ENCODE results near the gene PLPPR3. TPM values are rescaled to one million over a fixed set of nuclear protein-coding genes. Genes with fewer than 3 reads are reported as not detected.

Gene PLPPR3
- total and polyA plus RNA-seq, 10 of the 15 experiments (the other 5 are each of a cell fraction or from before 2014, with no cell fraction given), result 0.07 TPM; not detected in 9

GRCh38 chr19:803686-804418 is 17.9 kb downstream of the PLPPR3 start (continued):
- TF ChIP-seq, protein P1, sequence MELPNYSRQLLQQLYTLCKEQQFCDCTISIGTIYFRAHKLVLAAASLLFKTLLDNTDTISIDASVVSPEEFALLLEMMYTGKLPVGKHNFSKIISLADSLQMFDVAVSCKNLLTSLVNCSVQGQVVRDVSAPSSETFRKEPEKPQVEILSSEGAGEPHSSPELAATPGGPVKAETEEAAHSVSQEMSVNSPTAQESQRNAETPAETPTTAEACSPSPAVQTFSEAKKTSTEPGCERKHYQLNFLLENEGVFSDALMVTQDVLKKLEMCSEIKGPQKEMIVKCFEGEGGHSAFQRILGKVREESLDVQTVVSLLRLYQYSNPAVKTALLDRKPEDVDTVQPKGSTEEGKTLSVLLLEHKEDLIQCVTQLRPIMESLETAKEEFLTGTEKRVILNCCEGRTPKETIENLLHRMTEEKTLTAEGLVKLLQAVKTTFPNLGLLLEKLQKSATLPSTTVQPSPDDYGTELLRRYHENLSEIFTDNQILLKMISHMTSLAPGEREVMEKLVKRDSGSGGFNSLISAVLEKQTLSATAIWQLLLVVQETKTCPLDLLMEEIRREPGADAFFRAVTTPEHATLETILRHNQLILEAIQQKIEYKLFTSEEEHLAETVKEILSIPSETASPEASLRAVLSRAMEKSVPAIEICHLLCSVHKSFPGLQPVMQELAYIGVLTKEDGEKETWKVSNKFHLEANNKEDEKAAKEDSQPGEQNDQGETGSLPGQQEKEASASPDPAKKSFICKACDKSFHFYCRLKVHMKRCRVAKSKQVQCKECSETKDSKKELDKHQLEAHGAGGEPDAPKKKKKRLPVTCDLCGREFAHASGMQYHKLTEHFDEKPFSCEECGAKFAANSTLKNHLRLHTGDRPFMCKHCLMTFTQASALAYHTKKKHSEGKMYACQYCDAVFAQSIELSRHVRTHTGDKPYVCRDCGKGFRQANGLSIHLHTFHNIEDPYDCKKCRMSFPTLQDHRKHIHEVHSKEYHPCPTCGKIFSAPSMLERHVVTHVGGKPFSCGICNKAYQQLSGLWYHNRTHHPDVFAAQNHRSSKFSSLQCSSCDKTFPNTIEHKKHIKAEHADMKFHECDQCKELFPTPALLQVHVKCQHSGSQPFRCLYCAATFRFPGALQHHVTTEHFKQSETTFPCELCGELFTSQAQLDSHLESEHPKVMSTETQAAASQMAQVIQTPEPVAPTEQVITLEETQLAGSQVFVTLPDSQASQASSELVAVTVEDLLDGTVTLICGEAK (IDR thresholded peaks at IDR 0.05; ENCODE audit: borderline replicate concordance), result no peak
- TF ChIP-seq RBBP5 (conservative IDR thresholded peaks at IDR 0.05) (no peak), POLR2A (IDR thresholded peaks at IDR 0.05; ENCODE audit: low read depth, low read length) (peak; percentile 53)

GRCh38 chr19:803099-803561 is 18.6 kb downstream of the PLPPR3 start:
- Histone ChIP-seq H3K4me3 (no peak overlapping the region), H2AFZ (ENCODE audit: control insufficient read depth, low read depth, low read length) (no peak overlapping the region), H3K27ac (ENCODE audit: control insufficient read depth, insufficient read depth) (no peak overlapping the region), H3K4me1 (ENCODE audit: control insufficient read depth, insufficient read depth, low read length) (peaks cover 7% of the 10 kb centered on the region; the same call in 1 of the 2 replicates), H3K36me3 (ENCODE audit: control insufficient read depth in 2 of 2, insufficient read depth in 2 of 2, low read length in 1 of 2) (peaks cover 27 to 74% of the 10 kb centered on the region in 2 experiments; a peak in 3 of 4 replicates), H3K27me3 (replicated peaks in 1 of 2; ENCODE audit: control insufficient read depth in 2 of 2, insufficient read depth in 2 of 2, low read length in 1 of 2) (no peaks in the 10 kb centered on the region), H4K20me1 (ENCODE audit: control insufficient read depth, insufficient read depth) (peaks cover 38% of the 10 kb centered on the region), H3K79me2 (ENCODE audit: control insufficient read depth, insufficient read depth, low read length) (peaks cover 65% of the 10 kb centered on the region), H3K9ac (ENCODE audit: control insufficient read depth, insufficient read depth, low read length) (no peak overlapping the region), H3K9me3 (replicated peaks; ENCODE audit: control insufficient read depth, insufficient read depth, low read length) (no peaks in the 10 kb centered on the region), H3K4me2 (ENCODE audit: control insufficient read depth, insufficient read depth) (no peak overlapping the region)
- ChIA-PET RAD21 (ENCODE audit: unreplicated experiment) (no interaction called here), POLR2A (interaction anchor here (0.6 kb wide), 1 partner anchor 453 kb away, joined by 6 read pairs; no protein-coding TSS in a partner anchor), SMC1A (ENCODE audit: uncharacterized antibody, unreplicated experiment) (no interaction called here), CTCF (no interaction called here)
- TF ChIP-seq POLR2A (IDR thresholded peaks at IDR 0.05; ENCODE audit: low read depth, low read length) (peak; percentile 44; the same call in 1 of the 2 replicates), MAX (IDR thresholded peaks at IDR 0.05; ENCODE audit: low read depth, low read length) (no peak)
- over 99% methylated on average over 17 of the region's 17 CpGs for WGBS (ENCODE audit: insufficient coverage, insufficient replicate concordance, low lambda C conversion rate, missing lambda C conversion rate)
- no peak for ATAC-seq
- in situ Hi-C loops (cut with MboI), result no loop called here
- intact Hi-C loops (cut with micrococcal nuclease; ENCODE audit: unreplicated experiment), result no loop called here
- no TSS peak for BruUV-seq (replicated peaks)
- FAIRE-seq, result no peak
- no peak for DNase-seq (ENCODE audit: low read depth, low spot score)

All from GM12878 (cell line).